GM23338 (cell line): Measurements from ENCODE around the gene RER1. TPM values are rescaled to one million over a fixed set of nuclear protein-coding genes. Genes with fewer than 3 reads are reported as not detected.
A peak's percentile ranks its signal among the peaks of the same experiment; 100 is the strongest.

Experiments
- ATAC-seq: fragments of 200-7000 bp; cut with Tn5 transposase; 3 replicates; pipeline ENCODE4 v1.9.1; 2020
- DNase-seq: peaks from one replicate; pipeline ENCODE4 v3.0.0-alpha.2; 2015; ENCODE audit warnings: low spot score
- H2AFZ ChIP-seq: fragments of 200-600 bp; sonication (generic); 2 replicates; pipeline ENCODE4 v1.8.0; 2016; ENCODE audit warnings: antibody characterized with exemption, mild to moderate bottlenecking, moderate library complexity
- H3F3A ChIP-seq: fragments of 200-600 bp; sonication (generic); replicated peaks from 2 replicates; pipeline ENCODE4 v1.8.0; 2017; ENCODE audit warnings: antibody characterized with exemption, mixed run types, low read depth
- H3K27ac ChIP-seq: fragments of 200-600 bp; sonication (generic); 2 replicates; pipeline ENCODE4 v1.6.1; 2016; ENCODE audit warnings: low read depth
- H3K27me3 ChIP-seq: fragments of 200-600 bp; sonication (generic); 2 replicates; pipeline ENCODE4 v1.8.0; 2016; ENCODE audit warnings: mild to moderate bottlenecking, mixed run types, moderate library complexity; ENCODE audit not compliant: insufficient read depth
- H3K36me3 ChIP-seq: fragments of 200-600 bp; sonication (generic); 2 replicates; pipeline ENCODE4 v1.8.0; 2016; ENCODE audit warnings: mild to moderate bottlenecking; ENCODE audit not compliant: insufficient read depth
- H3K4me1 ChIP-seq: fragments of 200-600 bp; sonication (generic); 2 replicates; pipeline ENCODE4 v1.8.0; 2016; ENCODE audit warnings: mild to moderate bottlenecking, moderate library complexity; ENCODE audit not compliant: insufficient read depth
- H3K4me2 ChIP-seq: fragments of 200-600 bp; sonication (generic); 2 replicates; pipeline ENCODE4 v1.7.1; 2017; ENCODE audit warnings: mixed run types
- H3K4me3 ChIP-seq: fragments of 200-600 bp; sonication (generic); 2 replicates; pipeline ENCODE4 v1.6.1; 2016; ENCODE audit warnings: mixed run types
- H3K79me2 ChIP-seq: fragments of 200-600 bp; sonication (generic); replicated peaks from 2 replicates; pipeline ENCODE4 v1.8.0; 2017; ENCODE audit warnings: mild to moderate bottlenecking; ENCODE audit not compliant: insufficient read depth
- H3K9me2 ChIP-seq: fragments of 200-600 bp; sonication (generic); 2 replicates; pipeline ENCODE4 v1.8.0; 2017; ENCODE audit not compliant: insufficient read depth
- H4K20me1 ChIP-seq: fragments of 200-600 bp; sonication (generic); replicated peaks from 2 replicates; pipeline ENCODE4 v1.8.0; 2017; ENCODE audit warnings: mild to moderate bottlenecking; ENCODE audit not compliant: insufficient read depth
- H3K27ac Mint-ChIP-seq: 2 replicates; pipeline ENCODE4 v1.8.0; 2020; ENCODE audit warnings: inconsistent platforms, mild to moderate bottlenecking, moderate library complexity, mixed read lengths
- H3K27me3 Mint-ChIP-seq: 3 replicates; pipeline ENCODE4 v1.8.0; 2022; ENCODE audit warnings: low read depth, mild to moderate bottlenecking, moderate library complexity, mixed read lengths, inconsistent platforms; ENCODE audit not compliant: insufficient read depth, poor library complexity
- H3K36me3 Mint-ChIP-seq: 3 replicates; pipeline ENCODE4 v1.8.0; 2021; ENCODE audit warnings: low read depth, mild to moderate bottlenecking, inconsistent platforms, moderate library complexity, mixed read lengths
- H3K4me1 Mint-ChIP-seq: 3 replicates; pipeline ENCODE4 v1.8.0; 2020; ENCODE audit warnings: mild to moderate bottlenecking, inconsistent platforms, mixed read lengths
- H3K4me3 Mint-ChIP-seq: 3 replicates; pipeline ENCODE4 v1.8.0; 2021; ENCODE audit warnings: moderate library complexity, mild to moderate bottlenecking, inconsistent platforms, mixed read lengths
- H3K9me3 Mint-ChIP-seq: 3 replicates; pipeline ENCODE4 v1.8.0; 2020; ENCODE audit warnings: moderate library complexity, mild to moderate bottlenecking, inconsistent platforms, mixed read lengths
- CREB1 ChIP-seq: fragments of 250-450 bp; sonication (Bioruptor Pico); IDR thresholded peaks from 2 replicates; pipeline ENCODE4 v1.5.0; 2020; ENCODE audit warnings: low read depth, mild to moderate bottlenecking, moderate library complexity
- EZH2 ChIP-seq: fragments of 200-600 bp; sonication (generic); IDR thresholded peaks from one replicate; pipeline ENCODE4 v1.8.0; 2017; ENCODE audit warnings: antibody characterized with exemption, mild to moderate bottlenecking, low read depth; ENCODE audit not compliant: unreplicated experiment
- EZH2phosphoT487 ChIP-seq: fragments of 200-600 bp; sonication (generic); IDR thresholded peaks from one replicate; pipeline ENCODE4 v1.8.1; 2018; ENCODE audit warnings: antibody characterized with exemption; ENCODE audit not compliant: unreplicated experiment
- JUNB ChIP-seq: IDR thresholded peaks from one replicate; pipeline ENCODE4 v1.6.1; 2016; ENCODE audit warnings: antibody characterized with exemption; ENCODE audit not compliant: unreplicated experiment
- NANOG ChIP-seq: IDR thresholded peaks from 2 replicates; pipeline ENCODE4 v1.6.1; 2016; ENCODE audit warnings: antibody characterized with exemption, borderline replicate concordance
- POLR2AphosphoS5 ChIP-seq: IDR thresholded peaks from 2 replicates; pipeline ENCODE4 v1.6.1; 2016; ENCODE audit warnings: antibody characterized with exemption, low read depth
- STAT1 ChIP-seq: IDR thresholded peaks from one replicate; pipeline ENCODE4 v1.6.1; 2016; ENCODE audit warnings: antibody characterized with exemption; ENCODE audit not compliant: unreplicated experiment
- ZNF114 ChIP-seq: fragments of 250-450 bp; sonication (Bioruptor Pico); IDR thresholded peaks from 2 replicates; pipeline ENCODE4 v1.5.0; 2020; ENCODE audit warnings: mild to moderate bottlenecking, moderate library complexity
- ZNF331 ChIP-seq: fragments of 250-450 bp; sonication (Bioruptor Pico); IDR thresholded peaks from 2 replicates; pipeline ENCODE4 v1.5.0; 2020; ENCODE audit warnings: low read depth, mild to moderate bottlenecking, moderate library complexity
- polyA plus RNA-seq: library from polyadenylated mRNA; unstranded; fragments of >200 nt; fragmentation: Nextera tagmentation; extraction: Ambion mirVana; gene quantifications from 2 replicates; pipeline ENCODE4 v1.2.1, GENCODE V29; 2016
- total RNA-seq: library from RNA; depleted of rRNA; stranded (reverse); fragments of >200 nt; shearing (Covaris generic); gene quantifications from 2 replicates; pipeline ENCODE4 v1.2.3, GENCODE V29; 2014
- TF ChIP-seq, protein P1 (sequence below): fragments of 250-450 bp; sonication (Bioruptor Pico); IDR thresholded peaks from 2 replicates; pipeline ENCODE4 v1.5.0; 2020; ENCODE audit warnings: mild to moderate bottlenecking, moderate library complexity
- TF ChIP-seq, protein P2 (sequence below): IDR thresholded peaks from 2 replicates; pipeline ENCODE4 v1.6.1; 2016; ENCODE audit warnings: antibody characterized with exemption
- TF ChIP-seq, protein P3 (sequence below), 2 experiments: fragments of 200-600 bp in 1 of 2; sonication (generic) in 1 of 2; conservative IDR thresholded peaks; 2 replicates each; pipeline versions ENCODE4 v1.5.1 to v1.6.1; 2016 to 2017; ENCODE audit warnings: antibody characterized with exemption in 2 of 2, low read depth in 2 of 2, mild to moderate bottlenecking in 2 of 2, moderate library complexity in 1 of 2
- TF ChIP-seq, protein P4 (sequence below): IDR thresholded peaks from one replicate; pipeline ENCODE4 v1.6.1; 2018; ENCODE audit warnings: antibody characterized with exemption; ENCODE audit not compliant: unreplicated experiment

RER1 gene
- total and polyA plus RNA-seq, 2 experiments from 2014 or later: 58.4 to 99.5 TPM

DNA sequence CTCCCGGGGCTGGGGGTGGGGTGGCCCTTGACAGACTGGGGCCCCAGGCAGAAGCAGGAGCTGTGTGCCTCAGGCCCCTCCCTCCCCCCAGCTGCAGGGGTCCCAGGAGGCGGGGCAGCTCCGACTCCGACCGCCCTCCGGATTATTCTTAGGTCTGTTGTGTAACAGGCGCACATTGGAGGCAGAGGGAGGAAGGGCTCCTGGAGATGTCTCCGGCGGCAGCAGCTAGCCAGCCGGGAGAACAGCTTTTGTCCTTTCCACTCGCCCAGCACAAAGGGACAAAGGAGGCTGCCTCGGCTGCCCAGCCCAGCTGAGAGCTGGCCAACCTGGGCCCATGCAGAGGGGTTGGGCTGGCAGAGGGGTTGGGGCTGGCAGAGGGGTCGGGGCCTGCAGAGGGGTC lies 54.8 kb downstream of the RER1 start:
- no peaks in the 10 kb centered on the region for H3K9me3 Mint-ChIP-seq
- no peak for DNase-seq
- Histone ChIP-seq H3K4me3 (no peak overlapping the region), H3K79me2 (no peaks in the 10 kb centered on the region), H3K4me1 (no peaks in the 10 kb centered on the region), H3K36me3 (no peaks in the 10 kb centered on the region), H3F3A (no peaks in the 10 kb centered on the region), H3K4me2 (no peak overlapping the region), H3K27me3 (peaks cover 19% of the 10 kb centered on the region), H2AFZ (no peak overlapping the region), H4K20me1 (no peaks in the 10 kb centered on the region), H3K27ac (no peak overlapping the region), H3K9me2 (no peaks in the 10 kb centered on the region)
- H3K27ac Mint-ChIP-seq: no peak overlapping the region
- H3K4me1 Mint-ChIP-seq: peaks cover 14% of the 10 kb centered on the region
- no peak overlapping the region for H3K4me3 Mint-ChIP-seq
- H3K27me3 Mint-ChIP-seq: peaks cover 9% of the 10 kb centered on the region
- ATAC-seq: peak; percentile 21
- no peaks in the 10 kb centered on the region for H3K36me3 Mint-ChIP-seq
- TF ChIP-seq CREB1 (CRISPR knock-in tag) (no peak), JUNB (no peak), STAT1 (no peak), POLR2AphosphoS5 (no peak), EZH2phosphoT487 (no peak), NANOG (no peak), EZH2 (no peak), ZNF331 (no peak), ZNF114 (CRISPR knock-in tag) (no peak)
- TF ChIP-seq, protein P1, sequence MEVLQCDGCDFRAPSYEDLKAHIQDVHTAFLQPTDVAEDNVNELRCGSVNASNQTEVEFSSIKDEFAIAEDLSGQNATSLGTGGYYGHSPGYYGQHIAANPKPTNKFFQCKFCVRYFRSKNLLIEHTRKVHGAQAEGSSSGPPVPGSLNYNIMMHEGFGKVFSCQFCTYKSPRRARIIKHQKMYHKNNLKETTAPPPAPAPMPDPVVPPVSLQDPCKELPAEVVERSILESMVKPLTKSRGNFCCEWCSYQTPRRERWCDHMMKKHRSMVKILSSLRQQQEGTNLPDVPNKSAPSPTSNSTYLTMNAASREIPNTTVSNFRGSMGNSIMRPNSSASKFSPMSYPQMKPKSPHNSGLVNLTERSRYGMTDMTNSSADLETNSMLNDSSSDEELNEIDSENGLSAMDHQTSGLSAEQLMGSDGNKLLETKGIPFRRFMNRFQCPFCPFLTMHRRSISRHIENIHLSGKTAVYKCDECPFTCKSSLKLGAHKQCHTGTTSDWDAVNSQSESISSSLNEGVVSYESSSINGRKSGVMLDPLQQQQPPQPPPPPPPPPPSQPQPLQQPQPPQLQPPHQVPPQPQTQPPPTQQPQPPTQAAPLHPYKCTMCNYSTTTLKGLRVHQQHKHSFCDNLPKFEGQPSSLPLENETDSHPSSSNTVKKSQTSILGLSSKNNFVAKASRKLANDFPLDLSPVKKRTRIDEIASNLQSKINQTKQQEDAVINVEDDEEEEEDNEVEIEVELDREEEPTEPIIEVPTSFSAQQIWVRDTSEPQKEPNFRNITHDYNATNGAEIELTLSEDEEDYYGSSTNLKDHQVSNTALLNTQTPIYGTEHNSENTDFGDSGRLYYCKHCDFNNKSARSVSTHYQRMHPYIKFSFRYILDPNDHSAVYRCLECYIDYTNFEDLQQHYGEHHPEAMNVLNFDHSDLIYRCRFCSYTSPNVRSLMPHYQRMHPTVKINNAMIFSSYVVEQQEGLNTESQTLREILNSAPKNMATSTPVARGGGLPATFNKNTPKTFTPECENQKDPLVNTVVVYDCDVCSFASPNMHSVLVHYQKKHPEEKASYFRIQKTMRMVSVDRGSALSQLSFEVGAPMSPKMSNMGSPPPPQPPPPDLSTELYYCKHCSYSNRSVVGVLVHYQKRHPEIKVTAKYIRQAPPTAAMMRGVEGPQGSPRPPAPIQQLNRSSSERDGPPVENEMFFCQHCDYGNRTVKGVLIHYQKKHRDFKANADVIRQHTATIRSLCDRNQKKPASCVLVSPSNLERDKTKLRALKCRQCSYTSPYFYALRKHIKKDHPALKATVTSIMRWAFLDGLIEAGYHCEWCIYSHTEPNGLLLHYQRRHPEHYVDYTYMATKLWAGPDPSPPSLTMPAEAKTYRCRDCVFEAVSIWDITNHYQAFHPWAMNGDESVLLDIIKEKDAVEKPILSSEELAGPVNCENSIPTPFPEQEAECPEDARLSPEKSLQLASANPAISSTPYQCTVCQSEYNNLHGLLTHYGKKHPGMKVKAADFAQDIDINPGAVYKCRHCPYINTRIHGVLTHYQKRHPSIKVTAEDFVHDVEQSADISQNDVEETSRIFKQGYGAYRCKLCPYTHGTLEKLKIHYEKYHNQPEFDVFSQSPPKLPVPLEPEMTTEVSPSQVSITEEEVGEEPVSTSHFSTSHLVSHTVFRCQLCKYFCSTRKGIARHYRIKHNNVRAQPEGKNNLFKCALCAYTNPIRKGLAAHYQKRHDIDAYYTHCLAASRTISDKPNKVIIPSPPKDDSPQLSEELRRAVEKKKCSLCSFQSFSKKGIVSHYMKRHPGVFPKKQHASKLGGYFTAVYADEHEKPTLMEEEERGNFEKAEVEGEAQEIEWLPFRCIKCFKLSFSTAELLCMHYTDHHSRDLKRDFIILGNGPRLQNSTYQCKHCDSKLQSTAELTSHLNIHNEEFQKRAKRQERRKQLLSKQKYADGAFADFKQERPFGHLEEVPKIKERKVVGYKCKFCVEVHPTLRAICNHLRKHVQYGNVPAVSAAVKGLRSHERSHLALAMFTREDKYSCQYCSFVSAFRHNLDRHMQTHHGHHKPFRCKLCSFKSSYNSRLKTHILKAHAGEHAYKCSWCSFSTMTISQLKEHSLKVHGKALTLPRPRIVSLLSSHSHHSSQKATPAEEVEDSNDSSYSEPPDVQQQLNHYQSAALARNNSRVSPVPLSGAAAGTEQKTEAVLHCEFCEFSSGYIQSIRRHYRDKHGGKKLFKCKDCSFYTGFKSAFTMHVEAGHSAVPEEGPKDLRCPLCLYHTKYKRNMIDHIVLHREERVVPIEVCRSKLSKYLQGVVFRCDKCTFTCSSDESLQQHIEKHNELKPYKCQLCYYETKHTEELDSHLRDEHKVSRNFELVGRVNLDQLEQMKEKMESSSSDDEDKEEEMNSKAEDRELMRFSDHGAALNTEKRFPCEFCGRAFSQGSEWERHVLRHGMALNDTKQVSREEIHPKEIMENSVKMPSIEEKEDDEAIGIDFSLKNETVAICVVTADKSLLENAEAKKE (CRISPR knock-in tag): no peak
- TF ChIP-seq, protein P2, sequence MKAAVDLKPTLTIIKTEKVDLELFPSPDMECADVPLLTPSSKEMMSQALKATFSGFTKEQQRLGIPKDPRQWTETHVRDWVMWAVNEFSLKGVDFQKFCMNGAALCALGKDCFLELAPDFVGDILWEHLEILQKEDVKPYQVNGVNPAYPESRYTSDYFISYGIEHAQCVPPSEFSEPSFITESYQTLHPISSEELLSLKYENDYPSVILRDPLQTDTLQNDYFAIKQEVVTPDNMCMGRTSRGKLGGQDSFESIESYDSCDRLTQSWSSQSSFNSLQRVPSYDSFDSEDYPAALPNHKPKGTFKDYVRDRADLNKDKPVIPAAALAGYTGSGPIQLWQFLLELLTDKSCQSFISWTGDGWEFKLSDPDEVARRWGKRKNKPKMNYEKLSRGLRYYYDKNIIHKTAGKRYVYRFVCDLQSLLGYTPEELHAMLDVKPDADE: no peak
- TF ChIP-seq, protein P3, sequence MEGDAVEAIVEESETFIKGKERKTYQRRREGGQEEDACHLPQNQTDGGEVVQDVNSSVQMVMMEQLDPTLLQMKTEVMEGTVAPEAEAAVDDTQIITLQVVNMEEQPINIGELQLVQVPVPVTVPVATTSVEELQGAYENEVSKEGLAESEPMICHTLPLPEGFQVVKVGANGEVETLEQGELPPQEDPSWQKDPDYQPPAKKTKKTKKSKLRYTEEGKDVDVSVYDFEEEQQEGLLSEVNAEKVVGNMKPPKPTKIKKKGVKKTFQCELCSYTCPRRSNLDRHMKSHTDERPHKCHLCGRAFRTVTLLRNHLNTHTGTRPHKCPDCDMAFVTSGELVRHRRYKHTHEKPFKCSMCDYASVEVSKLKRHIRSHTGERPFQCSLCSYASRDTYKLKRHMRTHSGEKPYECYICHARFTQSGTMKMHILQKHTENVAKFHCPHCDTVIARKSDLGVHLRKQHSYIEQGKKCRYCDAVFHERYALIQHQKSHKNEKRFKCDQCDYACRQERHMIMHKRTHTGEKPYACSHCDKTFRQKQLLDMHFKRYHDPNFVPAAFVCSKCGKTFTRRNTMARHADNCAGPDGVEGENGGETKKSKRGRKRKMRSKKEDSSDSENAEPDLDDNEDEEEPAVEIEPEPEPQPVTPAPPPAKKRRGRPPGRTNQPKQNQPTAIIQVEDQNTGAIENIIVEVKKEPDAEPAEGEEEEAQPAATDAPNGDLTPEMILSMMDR (conservative IDR thresholded peaks at IDR 0.05; ENCODE audit: low read depth in 2 of 2): no peak
- TF ChIP-seq, protein P4, sequence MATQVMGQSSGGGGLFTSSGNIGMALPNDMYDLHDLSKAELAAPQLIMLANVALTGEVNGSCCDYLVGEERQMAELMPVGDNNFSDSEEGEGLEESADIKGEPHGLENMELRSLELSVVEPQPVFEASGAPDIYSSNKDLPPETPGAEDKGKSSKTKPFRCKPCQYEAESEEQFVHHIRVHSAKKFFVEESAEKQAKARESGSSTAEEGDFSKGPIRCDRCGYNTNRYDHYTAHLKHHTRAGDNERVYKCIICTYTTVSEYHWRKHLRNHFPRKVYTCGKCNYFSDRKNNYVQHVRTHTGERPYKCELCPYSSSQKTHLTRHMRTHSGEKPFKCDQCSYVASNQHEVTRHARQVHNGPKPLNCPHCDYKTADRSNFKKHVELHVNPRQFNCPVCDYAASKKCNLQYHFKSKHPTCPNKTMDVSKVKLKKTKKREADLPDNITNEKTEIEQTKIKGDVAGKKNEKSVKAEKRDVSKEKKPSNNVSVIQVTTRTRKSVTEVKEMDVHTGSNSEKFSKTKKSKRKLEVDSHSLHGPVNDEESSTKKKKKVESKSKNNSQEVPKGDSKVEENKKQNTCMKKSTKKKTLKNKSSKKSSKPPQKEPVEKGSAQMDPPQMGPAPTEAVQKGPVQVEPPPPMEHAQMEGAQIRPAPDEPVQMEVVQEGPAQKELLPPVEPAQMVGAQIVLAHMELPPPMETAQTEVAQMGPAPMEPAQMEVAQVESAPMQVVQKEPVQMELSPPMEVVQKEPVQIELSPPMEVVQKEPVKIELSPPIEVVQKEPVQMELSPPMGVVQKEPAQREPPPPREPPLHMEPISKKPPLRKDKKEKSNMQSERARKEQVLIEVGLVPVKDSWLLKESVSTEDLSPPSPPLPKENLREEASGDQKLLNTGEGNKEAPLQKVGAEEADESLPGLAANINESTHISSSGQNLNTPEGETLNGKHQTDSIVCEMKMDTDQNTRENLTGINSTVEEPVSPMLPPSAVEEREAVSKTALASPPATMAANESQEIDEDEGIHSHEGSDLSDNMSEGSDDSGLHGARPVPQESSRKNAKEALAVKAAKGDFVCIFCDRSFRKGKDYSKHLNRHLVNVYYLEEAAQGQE: no peak
